ENCODE results near the gene ITGA2. TPM values are rescaled to one million over a fixed set of nuclear protein-coding genes. Genes with fewer than 3 reads are reported as not detected.
A peak's percentile ranks its signal among the peaks of the same experiment; 100 is the strongest.

Gene ITGA2
- total and polyA plus RNA-seq, 9 of the 15 experiments (the other 6 are each of a cell fraction or from before 2014, with no cell fraction given) = 0.01 to 0.09 (median 0.03) TPM; not detected in 5

DNA sequence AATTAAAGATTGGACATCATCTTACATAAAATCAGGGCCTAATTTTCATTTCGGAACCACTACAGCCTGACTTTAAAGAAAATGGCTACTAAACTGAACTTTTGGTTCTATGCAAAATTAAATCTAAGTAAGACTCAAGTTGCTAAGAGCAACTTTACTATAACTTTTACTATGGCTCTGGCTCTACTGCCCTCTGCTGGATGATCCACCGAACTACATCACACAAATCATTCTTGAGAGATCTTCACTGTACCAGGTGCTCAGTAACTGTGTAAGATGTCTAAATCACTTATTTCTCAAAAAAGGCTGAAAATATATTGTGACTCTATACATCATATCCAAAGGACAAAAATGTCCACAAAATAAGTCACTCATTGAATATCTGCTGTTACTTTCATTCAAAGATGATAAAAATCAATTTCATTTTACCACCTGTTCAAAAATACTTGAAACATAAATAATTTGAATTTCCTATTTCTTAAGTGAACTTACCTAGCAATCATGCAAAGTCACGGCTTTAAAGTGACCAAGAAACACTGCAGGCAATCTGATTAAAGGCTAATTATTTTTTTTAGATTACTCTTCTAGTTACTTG lies 106.9 kb downstream of the ITGA2 start (continued):
- TF ChIP-seq, protein P1, sequence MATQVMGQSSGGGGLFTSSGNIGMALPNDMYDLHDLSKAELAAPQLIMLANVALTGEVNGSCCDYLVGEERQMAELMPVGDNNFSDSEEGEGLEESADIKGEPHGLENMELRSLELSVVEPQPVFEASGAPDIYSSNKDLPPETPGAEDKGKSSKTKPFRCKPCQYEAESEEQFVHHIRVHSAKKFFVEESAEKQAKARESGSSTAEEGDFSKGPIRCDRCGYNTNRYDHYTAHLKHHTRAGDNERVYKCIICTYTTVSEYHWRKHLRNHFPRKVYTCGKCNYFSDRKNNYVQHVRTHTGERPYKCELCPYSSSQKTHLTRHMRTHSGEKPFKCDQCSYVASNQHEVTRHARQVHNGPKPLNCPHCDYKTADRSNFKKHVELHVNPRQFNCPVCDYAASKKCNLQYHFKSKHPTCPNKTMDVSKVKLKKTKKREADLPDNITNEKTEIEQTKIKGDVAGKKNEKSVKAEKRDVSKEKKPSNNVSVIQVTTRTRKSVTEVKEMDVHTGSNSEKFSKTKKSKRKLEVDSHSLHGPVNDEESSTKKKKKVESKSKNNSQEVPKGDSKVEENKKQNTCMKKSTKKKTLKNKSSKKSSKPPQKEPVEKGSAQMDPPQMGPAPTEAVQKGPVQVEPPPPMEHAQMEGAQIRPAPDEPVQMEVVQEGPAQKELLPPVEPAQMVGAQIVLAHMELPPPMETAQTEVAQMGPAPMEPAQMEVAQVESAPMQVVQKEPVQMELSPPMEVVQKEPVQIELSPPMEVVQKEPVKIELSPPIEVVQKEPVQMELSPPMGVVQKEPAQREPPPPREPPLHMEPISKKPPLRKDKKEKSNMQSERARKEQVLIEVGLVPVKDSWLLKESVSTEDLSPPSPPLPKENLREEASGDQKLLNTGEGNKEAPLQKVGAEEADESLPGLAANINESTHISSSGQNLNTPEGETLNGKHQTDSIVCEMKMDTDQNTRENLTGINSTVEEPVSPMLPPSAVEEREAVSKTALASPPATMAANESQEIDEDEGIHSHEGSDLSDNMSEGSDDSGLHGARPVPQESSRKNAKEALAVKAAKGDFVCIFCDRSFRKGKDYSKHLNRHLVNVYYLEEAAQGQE (IDR thresholded peaks at IDR 0.05; ENCODE audit: borderline replicate concordance) = peak; percentile 41; the same call in 1 of the 2 replicates
- TF ChIP-seq, protein P1 (CRISPR knock-in tag; IDR thresholded peaks at IDR 0.05; ENCODE audit: low read depth) = no peak
- TF ChIP-seq NCOA2 (IDR thresholded peaks at IDR 0.05; ENCODE audit: partially characterized antibody in 2 of 2) (no peak), GTF2F1 (IDR thresholded peaks at IDR 0.05; ENCODE audit: low read depth, low read length) (no peak)

All from K562 (cell line).